Measurements from ENCODE around the gene ACIN1.

- TF ChIP-seq, protein P1, sequence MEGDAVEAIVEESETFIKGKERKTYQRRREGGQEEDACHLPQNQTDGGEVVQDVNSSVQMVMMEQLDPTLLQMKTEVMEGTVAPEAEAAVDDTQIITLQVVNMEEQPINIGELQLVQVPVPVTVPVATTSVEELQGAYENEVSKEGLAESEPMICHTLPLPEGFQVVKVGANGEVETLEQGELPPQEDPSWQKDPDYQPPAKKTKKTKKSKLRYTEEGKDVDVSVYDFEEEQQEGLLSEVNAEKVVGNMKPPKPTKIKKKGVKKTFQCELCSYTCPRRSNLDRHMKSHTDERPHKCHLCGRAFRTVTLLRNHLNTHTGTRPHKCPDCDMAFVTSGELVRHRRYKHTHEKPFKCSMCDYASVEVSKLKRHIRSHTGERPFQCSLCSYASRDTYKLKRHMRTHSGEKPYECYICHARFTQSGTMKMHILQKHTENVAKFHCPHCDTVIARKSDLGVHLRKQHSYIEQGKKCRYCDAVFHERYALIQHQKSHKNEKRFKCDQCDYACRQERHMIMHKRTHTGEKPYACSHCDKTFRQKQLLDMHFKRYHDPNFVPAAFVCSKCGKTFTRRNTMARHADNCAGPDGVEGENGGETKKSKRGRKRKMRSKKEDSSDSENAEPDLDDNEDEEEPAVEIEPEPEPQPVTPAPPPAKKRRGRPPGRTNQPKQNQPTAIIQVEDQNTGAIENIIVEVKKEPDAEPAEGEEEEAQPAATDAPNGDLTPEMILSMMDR (IDR thresholded peaks at IDR 0.05) = no peak
- TF ChIP-seq POLR2A (IDR thresholded peaks at IDR 0.05) = no peak
- no peak for TF ChIP-seq EP300 (IDR thresholded peaks at IDR 0.05)
Observed at GRCh38 chr14:23137192-23137812, 42.4 kb upstream of the ACIN1 start.

All from ovary (tissue), 3 donors.